Memory B cell (primary cell): ENCODE measurements around the gene DTNA.
"Not testable (repeated sequence)": the region's sequence is repeated elsewhere in the genome, so short reads cannot be mapped to it uniquely, and the experiment has no call there.

ENCODE experiments used
- ATAC-seq: fragments of 150-1000 bp; cut with Tn5 transposase; 2 replicates; pipeline ENCODE4 v1.10.0; 2021; ENCODE audit warnings: low read depth, mild to moderate bottlenecking, moderate library complexity
- DNase-seq, 2 donors: peaks; one replicate each; pipeline ENCODE4 v3.0.0; 2022; ENCODE audit warnings: low spot score in 2 of 2
- H3K27ac Mint-ChIP-seq: one replicate; pipeline ENCODE4 v1.8.0; 2022; ENCODE audit warnings: mild to moderate bottlenecking, moderate library complexity, mixed read lengths
- H3K27me3 Mint-ChIP-seq: one replicate; pipeline ENCODE4 v1.8.0; 2022; ENCODE audit warnings: mixed read lengths
- H3K36me3 Mint-ChIP-seq: one replicate; pipeline ENCODE4 v1.8.0; 2022; ENCODE audit warnings: mild to moderate bottlenecking, mixed read lengths
- H3K4me1 Mint-ChIP-seq: one replicate; pipeline ENCODE4 v1.8.0; 2022; ENCODE audit warnings: mixed read lengths
- H3K4me3 Mint-ChIP-seq: one replicate; pipeline ENCODE4 v1.8.0; 2022; ENCODE audit warnings: mild to moderate bottlenecking, moderate library complexity, mixed read lengths
- H3K9me3 Mint-ChIP-seq: one replicate; pipeline ENCODE4 v1.8.0; 2022; ENCODE audit warnings: mixed read lengths

Gene DTNA

GRCh38 chr18:34709750-34710441 is at the start of gene DTNA:
Gene DTNA, plus strand, starts transcription at chr18:34710298. Its CDS starts 45,679 bp downstream, at chr18:34755977.
- no peak for DNase-seq
- H3K36me3 Mint-ChIP-seq, result no peaks in the 10 kb centered on the region

GRCh38 chr18:34660572-34660971 is 49.5 kb upstream of the DTNA start:
- Mint-ChIP-seq H3K4me1 (no peaks in the 10 kb centered on the region), H3K4me3 (no peak overlapping the region), H3K36me3 (no peaks in the 10 kb centered on the region), H3K27me3 (no peaks in the 10 kb centered on the region), H3K9me3 (no peaks in the 10 kb centered on the region), H3K27ac (no peak overlapping the region)
- ATAC-seq, result no peak
- DNase-seq, result no peak

More at GRCh38 chr18:34709750-34710441, at the start of gene DTNA:
- Mint-ChIP-seq H3K9me3 (no peaks in the 10 kb centered on the region), H3K27me3 (peaks cover 3% of the 10 kb centered on the region), H3K27ac (no peak within 1 kb of the TSS), H3K4me1 (no peaks in the 10 kb centered on the region), H3K4me3 (no peak within 1 kb of the TSS)
- no peak for ATAC-seq

GRCh38 chr18:34661464-34662087 is 48.5 kb upstream of the DTNA start:
- no peaks in the 10 kb centered on the region for H3K27me3 Mint-ChIP-seq
- DNase-seq (no peak), ATAC-seq (no peak)
- H3K4me1 Mint-ChIP-seq, result no peaks in the 10 kb centered on the region
- H3K4me3 Mint-ChIP-seq, result no peak overlapping the region
- H3K27ac Mint-ChIP-seq, result no peak overlapping the region
- no peaks in the 10 kb centered on the region for H3K9me3 Mint-ChIP-seq
- H3K36me3 Mint-ChIP-seq, result no peaks in the 10 kb centered on the region

- ATAC-seq (no peak), DNase-seq (no peak)
- no peaks in the 10 kb centered on the region for H3K36me3 Mint-ChIP-seq
- no peak overlapping the region for H3K4me3 Mint-ChIP-seq
- H3K4me1 Mint-ChIP-seq, result no peaks in the 10 kb centered on the region
- peaks cover 3% of the 10 kb centered on the region for H3K27me3 Mint-ChIP-seq
- no peak overlapping the region for H3K27ac Mint-ChIP-seq
- H3K9me3 Mint-ChIP-seq, result peaks cover 1% of the 10 kb centered on the region
These were observed 33.1 kb upstream of the DTNA start for GRCh38 chr18:34676816-34677574.

- not testable (repeated sequence) for H3K9me3 Mint-ChIP-seq, H3K27me3 Mint-ChIP-seq, ATAC-seq, H3K36me3 Mint-ChIP-seq, H3K27ac Mint-ChIP-seq, H3K4me1 Mint-ChIP-seq, DNase-seq, H3K4me3 Mint-ChIP-seq
These were observed 20.3 kb upstream of the DTNA start for GRCh38 chr18:34689750-34690149.

GRCh38 chr18:34691614-34692013 is 18.5 kb upstream of the DTNA start:
- ATAC-seq (no peak), DNase-seq (no peak)
- Mint-ChIP-seq H3K36me3 (no peaks in the 10 kb centered on the region), H3K4me3 (no peak overlapping the region), H3K9me3 (no peaks in the 10 kb centered on the region), H3K27me3 (peaks cover 7% of the 10 kb centered on the region), H3K27ac (no peak overlapping the region), H3K4me1 (no peaks in the 10 kb centered on the region)

GRCh38 chr18:34694591-34695165 is 15.4 kb upstream of the DTNA start:
- H3K27ac Mint-ChIP-seq, result no peak overlapping the region
- no peak overlapping the region for H3K4me3 Mint-ChIP-seq
- peaks cover 7% of the 10 kb centered on the region for H3K27me3 Mint-ChIP-seq

GRCh38 chr18:34695310-34695709 is 14.8 kb upstream of the DTNA start:
- H3K36me3 Mint-ChIP-seq, result no peaks in the 10 kb centered on the region
- H3K4me1 Mint-ChIP-seq, result no peaks in the 10 kb centered on the region
- H3K9me3 Mint-ChIP-seq, result no peaks in the 10 kb centered on the region
- DNase-seq (no peak), ATAC-seq (no peak)
- H3K4me3 Mint-ChIP-seq, result no peak overlapping the region
- no peak overlapping the region for H3K27ac Mint-ChIP-seq
- peaks cover 7% of the 10 kb centered on the region for H3K27me3 Mint-ChIP-seq

More at GRCh38 chr18:34694591-34695165, 15.4 kb upstream of the DTNA start:
- no peaks in the 10 kb centered on the region for H3K9me3 Mint-ChIP-seq
- ATAC-seq (no peak), DNase-seq (no peak)
- no peaks in the 10 kb centered on the region for H3K36me3 Mint-ChIP-seq
- no peaks in the 10 kb centered on the region for H3K4me1 Mint-ChIP-seq

GRCh38 chr18:34696671-34697070 is 13.4 kb upstream of the DTNA start:
- H3K9me3 Mint-ChIP-seq, result no peaks in the 10 kb centered on the region
- H3K27me3 Mint-ChIP-seq, result peaks cover 5% of the 10 kb centered on the region
- H3K27ac Mint-ChIP-seq, result no peak overlapping the region
- no peak overlapping the region for H3K4me3 Mint-ChIP-seq
- no peaks in the 10 kb centered on the region for H3K36me3 Mint-ChIP-seq
- DNase-seq, result no peak
- no peaks in the 10 kb centered on the region for H3K4me1 Mint-ChIP-seq
- ATAC-seq, result no peak

- DNase-seq (no peak), ATAC-seq (no peak)
- H3K27ac Mint-ChIP-seq, result no peak overlapping the region
- no peaks in the 10 kb centered on the region for H3K36me3 Mint-ChIP-seq
- peaks cover 2% of the 10 kb centered on the region for H3K27me3 Mint-ChIP-seq
- no peaks in the 10 kb centered on the region for H3K4me1 Mint-ChIP-seq
- no peak overlapping the region for H3K4me3 Mint-ChIP-seq
- no peaks in the 10 kb centered on the region for H3K9me3 Mint-ChIP-seq
These were observed 12.9 kb upstream of the DTNA start for GRCh38 chr18:34697233-34697632.

- Mint-ChIP-seq H3K27ac (no peak overlapping the region), H3K27me3 (peaks cover 2% of the 10 kb centered on the region), H3K9me3 (no peaks in the 10 kb centered on the region), H3K4me3 (no peak overlapping the region), H3K36me3 (no peaks in the 10 kb centered on the region), H3K4me1 (no peaks in the 10 kb centered on the region)
- ATAC-seq (no peak), DNase-seq (no peak)
These were observed 12.2 kb upstream of the DTNA start for GRCh38 chr18:34697891-34698290.

GRCh38 chr18:34701911-34702310 is 8.2 kb upstream of the DTNA start:
- H3K4me3 Mint-ChIP-seq, result no peak overlapping the region
- no peaks in the 10 kb centered on the region for H3K27me3 Mint-ChIP-seq
- H3K27ac Mint-ChIP-seq, result no peak overlapping the region
- no peaks in the 10 kb centered on the region for H3K36me3 Mint-ChIP-seq
- ATAC-seq (no peak), DNase-seq (no peak)
- no peaks in the 10 kb centered on the region for H3K9me3 Mint-ChIP-seq
- no peaks in the 10 kb centered on the region for H3K4me1 Mint-ChIP-seq

- DNase-seq (no peak), ATAC-seq (no peak)
- Mint-ChIP-seq H3K36me3 (no peaks in the 10 kb centered on the region), H3K9me3 (no peaks in the 10 kb centered on the region), H3K27me3 (no peaks in the 10 kb centered on the region), H3K4me3 (no peak overlapping the region), H3K4me1 (no peaks in the 10 kb centered on the region), H3K27ac (no peak overlapping the region)
These were observed 7.3 kb upstream of the DTNA start for GRCh38 chr18:34702814-34703213.

- no peaks in the 10 kb centered on the region for H3K4me1 Mint-ChIP-seq
- H3K27me3 Mint-ChIP-seq, result peaks cover 3% of the 10 kb centered on the region
- H3K36me3 Mint-ChIP-seq, result no peaks in the 10 kb centered on the region
- no peak overlapping the region for H3K4me3 Mint-ChIP-seq
- no peak overlapping the region for H3K27ac Mint-ChIP-seq
- DNase-seq (no peak), ATAC-seq (no peak)
- no peaks in the 10 kb centered on the region for H3K9me3 Mint-ChIP-seq
These were observed 6.0 kb upstream of the DTNA start for GRCh38 chr18:34704074-34704473.
